HAP-1 (cell line): ENCODE data around the gene GCK.
"Not testable (repeated sequence)": the region's sequence is repeated elsewhere in the genome, so short reads cannot be mapped to it uniquely, and the experiment has no call there.

Experiments used
- DNase-seq, 2 experiments: peaks; one replicate each; pipeline ENCODE4 v3.0.0-alpha.2; 2016 to 2020; ENCODE audit warnings: low spot score in 2 of 2
- H3K27me3 ChIP-seq: fragments of 250-450 bp; sonication (Bioruptor Pico); 2 replicates; pipeline ENCODE4 v1.5.1; 2020; ENCODE audit warnings: low read depth, mild to moderate bottlenecking, moderate library complexity
- H3K36me3 ChIP-seq: fragments of 250-450 bp; sonication (Bioruptor Pico); replicated peaks from 2 replicates; pipeline ENCODE4 v1.5.1; 2020; ENCODE audit warnings: mild to moderate bottlenecking
- H3K4me1 ChIP-seq: fragments of 250-450 bp; sonication (Bioruptor Pico); 2 replicates; pipeline ENCODE4 v1.5.1; 2020; ENCODE audit warnings: mild to moderate bottlenecking
- H3K4me3 ChIP-seq: fragments of 250-450 bp; sonication (Bioruptor Pico); 2 replicates; pipeline ENCODE4 v1.5.1; 2020; ENCODE audit warnings: mild to moderate bottlenecking, moderate library complexity
- H3K9me3 ChIP-seq: fragments of 250-450 bp; sonication (Bioruptor Pico); 2 replicates; pipeline ENCODE4 v1.5.1; 2020; ENCODE audit warnings: mild to moderate bottlenecking, moderate library complexity
- in situ Hi-C: fragments of 300-500 bp; cut with MboI; formaldehyde crosslinking; loops from 3 replicates; pipeline ENCODE4 v1.14.3; 2020; ENCODE audit warnings: low sequenced_read_pairs, inconsistent platforms, mixed read lengths

Gene GCK

DNA sequence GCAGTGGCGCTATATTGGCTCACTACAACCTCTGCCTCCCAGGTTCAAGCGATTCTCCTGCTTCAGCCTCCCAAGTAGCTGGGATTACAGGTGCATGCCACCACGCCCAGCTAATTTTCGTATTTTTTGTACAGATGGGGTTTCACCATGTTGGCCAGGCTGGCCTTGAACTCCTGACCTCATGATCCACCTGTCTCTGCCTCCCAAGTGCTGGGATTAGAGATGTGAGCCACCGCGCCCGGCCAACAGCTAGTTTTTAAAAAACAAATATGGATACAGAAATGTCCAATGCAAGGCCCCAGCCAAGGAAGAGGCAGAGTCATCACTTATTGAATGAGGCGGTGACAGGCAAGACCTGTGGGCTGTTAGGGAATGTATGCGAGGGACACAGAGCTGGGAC, 17.3 kb downstream of the GCK start:
- peaks cover 17% of the 10 kb centered on the region for H3K27me3 ChIP-seq
- in situ Hi-C loops, H3K9me3 ChIP-seq, DNase-seq, H3K4me3 ChIP-seq, H3K4me1 ChIP-seq, H3K36me3 ChIP-seq: not testable (repeated sequence)

DNA sequence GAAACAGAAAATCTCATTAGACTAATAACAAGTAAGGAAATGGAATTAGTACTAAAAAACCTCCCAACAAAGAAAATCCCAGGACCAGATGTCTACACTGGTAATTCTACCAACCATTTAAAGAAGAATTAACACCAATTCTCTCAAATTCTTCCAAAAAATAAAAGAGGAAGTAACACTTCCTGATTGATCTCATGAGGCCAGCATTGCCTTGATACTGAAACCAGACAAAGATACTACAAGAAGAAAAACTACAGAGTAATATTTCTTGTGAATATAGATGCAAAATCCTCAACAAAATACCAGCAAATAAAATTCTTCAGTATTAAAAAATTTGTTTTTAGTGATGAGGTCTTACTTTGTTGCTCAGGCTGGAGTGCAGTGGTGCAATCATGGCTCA, 21.3 kb downstream of the GCK start:
- Histone ChIP-seq H3K9me3 (no peaks in the 10 kb centered on the region), H3K36me3 (no peaks in the 10 kb centered on the region), H3K27me3 (peaks cover 19% of the 10 kb centered on the region; the same call in 1 of the 2 replicates), H3K4me1 (no peaks in the 10 kb centered on the region), H3K4me3 (no peak overlapping the region)
- DNase-seq: no peak
- in situ Hi-C loops: no loop called here

DNA sequence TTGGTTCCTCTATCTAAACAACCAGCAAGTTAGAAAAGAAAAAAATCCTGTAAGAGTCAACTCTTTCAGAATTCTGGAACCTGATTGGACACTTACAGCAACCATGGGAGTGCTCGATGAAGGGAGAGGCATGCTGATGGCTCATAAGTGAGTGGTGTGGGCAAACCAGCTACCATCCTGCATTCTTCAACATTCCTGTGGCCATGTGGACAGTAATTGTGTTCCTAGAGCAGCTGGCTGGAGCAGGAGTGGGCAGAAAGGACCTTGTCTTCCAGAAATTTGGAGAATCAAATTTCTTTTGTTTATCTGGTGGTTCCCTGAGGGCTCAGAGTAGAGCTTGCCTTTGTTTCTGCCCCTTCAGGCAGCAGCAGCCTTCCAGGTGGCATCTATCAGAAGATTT, 25.6 kb downstream of the GCK start:
- no peaks in the 10 kb centered on the region for H3K4me1 ChIP-seq
- no peaks in the 10 kb centered on the region for H3K36me3 ChIP-seq
- in situ Hi-C loops: no loop called here
- no peaks in the 10 kb centered on the region for H3K9me3 ChIP-seq
- H3K4me3 ChIP-seq: no peak overlapping the region
- 0 out of 2 replicates have a peak, but pooled peaks cover 14% of the 10 kb centered on the region for H3K27me3 ChIP-seq
- DNase-seq: no peak

DNA sequence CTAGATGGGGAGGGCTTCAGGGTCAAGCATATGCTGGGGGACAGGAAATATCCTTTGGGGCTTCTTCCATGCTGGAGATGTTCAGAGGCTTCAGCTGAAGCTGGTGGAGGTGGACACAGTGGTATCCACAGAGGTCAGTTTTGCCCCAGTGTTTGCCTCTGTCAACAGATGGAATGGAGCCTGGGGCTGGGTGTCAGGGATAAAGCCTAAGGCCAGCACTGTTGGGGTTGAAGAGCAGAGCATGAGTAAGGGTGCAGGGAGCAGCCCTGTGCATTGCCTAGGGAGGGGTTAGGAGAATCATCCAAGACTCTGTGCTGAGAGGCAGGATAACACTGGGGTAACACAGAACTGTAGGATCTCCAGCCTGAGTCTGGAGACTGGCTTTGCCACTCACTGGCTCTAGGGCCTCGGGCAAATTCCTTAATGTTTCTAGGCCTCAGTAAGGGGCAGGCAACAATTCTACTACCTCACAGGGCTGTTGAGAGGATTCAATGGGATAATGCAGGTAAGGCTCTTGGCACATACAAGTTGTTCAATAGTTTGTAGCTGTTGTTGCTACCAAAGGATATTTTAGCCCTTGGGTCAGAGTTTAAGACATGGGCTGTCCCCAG, 26.3 kb downstream of the GCK start:
- Histone ChIP-seq H3K9me3 (no peaks in the 10 kb centered on the region), H3K27me3 (0 out of 2 replicates have a peak, but pooled peaks cover 11% of the 10 kb centered on the region), H3K36me3 (no peaks in the 10 kb centered on the region), H3K4me3 (no peak overlapping the region), H3K4me1 (no peaks in the 10 kb centered on the region)
- DNase-seq: no peak
- in situ Hi-C loops: no loop called here

DNA sequence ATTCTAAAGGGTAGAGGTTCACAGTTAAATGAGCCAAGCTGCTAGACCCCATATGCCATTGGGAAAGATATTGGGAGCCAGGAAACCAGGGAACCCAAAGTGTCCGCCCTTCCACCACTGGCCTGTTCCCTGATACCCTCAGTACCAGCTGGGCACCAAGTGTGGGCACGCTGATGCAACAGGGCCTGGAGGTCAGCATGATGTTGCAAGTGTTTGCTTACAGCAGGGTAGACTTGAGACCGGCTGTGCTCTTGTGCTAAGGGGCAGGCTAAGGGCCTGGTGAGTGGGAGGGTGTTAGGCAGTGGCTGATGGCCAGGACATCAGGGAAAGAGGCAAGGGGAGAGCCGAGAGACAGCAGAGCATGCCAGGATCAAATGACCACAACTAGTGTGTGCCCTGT, 27.1 kb downstream of the GCK start:
- no peaks in the 10 kb centered on the region for H3K9me3 ChIP-seq
- H3K36me3 ChIP-seq: no peaks in the 10 kb centered on the region
- no peak for DNase-seq
- no peak overlapping the region for H3K4me3 ChIP-seq
- in situ Hi-C loops: no loop called here
- no peaks in the 10 kb centered on the region for H3K4me1 ChIP-seq
- 0 out of 2 replicates have a peak, but pooled peaks cover 7% of the 10 kb centered on the region for H3K27me3 ChIP-seq

DNA sequence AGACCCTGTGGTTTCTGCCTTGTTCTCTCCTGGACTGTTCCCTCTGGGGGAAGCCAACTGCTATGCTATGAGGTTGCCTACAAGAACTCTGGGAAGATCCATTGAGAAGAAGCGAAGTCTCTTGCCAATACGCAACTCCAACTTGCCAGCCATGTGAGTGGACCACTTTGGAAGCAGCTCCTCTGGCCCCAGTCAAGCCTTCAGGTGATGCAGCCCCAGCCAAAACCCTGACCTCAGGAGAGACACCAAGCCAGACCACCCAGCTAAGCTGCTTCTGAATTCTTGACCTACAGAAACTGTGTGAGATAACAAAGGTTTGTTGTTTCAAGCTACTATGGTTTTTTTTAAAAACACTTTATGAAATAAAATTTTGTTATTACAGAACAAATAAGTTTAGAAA, 27.9 kb downstream of the GCK start:
- no peaks in the 10 kb centered on the region for H3K4me1 ChIP-seq
- H3K9me3 ChIP-seq: no peaks in the 10 kb centered on the region
- 0 out of 2 replicates have a peak, but pooled peaks cover 4% of the 10 kb centered on the region for H3K27me3 ChIP-seq
- no peak for DNase-seq
- H3K4me3 ChIP-seq: no peak overlapping the region
- in situ Hi-C loops: no loop called here
- no peaks in the 10 kb centered on the region for H3K36me3 ChIP-seq

DNA sequence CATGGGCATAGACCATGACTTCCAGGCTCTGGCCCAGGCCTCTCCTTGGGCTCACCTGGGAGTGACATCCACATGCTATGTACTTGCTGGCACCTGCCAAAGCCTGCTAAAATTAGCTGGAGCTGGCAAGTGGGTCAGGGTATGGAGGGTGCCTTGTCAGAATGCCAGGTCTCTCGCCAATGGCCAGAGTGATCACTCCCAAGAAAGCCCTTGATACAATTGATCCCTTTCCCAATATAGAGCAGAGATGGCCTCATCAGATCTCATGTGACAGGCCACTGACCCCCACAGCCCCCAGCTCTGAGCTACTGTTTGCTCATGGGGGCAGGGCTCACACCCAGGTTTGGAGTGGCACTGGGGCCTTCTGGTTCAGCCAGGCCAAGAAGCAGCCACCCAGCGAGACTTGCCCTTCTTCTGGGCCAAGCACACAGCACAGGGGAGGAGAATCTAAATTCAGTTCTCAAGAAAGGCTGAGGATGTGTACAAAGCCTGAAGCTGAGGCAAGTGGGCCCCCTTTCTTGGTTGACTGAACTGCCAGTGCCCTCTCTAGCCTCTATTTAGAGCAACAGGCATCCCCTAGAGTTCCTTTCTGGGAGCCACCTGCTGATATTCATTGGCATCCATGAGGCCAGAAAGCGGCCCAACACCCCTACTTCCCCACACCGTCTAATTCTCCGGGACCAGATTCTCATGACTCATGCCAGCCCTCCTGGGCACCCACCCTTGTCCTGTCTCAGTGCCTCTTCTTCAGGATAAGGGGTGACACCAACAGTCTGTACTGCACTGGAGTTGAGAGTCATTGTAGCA, 29.2 kb downstream of the GCK start:
- Histone ChIP-seq H3K9me3 (no peaks in the 10 kb centered on the region), H3K36me3 (no peaks in the 10 kb centered on the region), H3K27me3 (0 out of 2 replicates have a peak, but pooled peaks cover 4% of the 10 kb centered on the region), H3K4me1 (no peaks in the 10 kb centered on the region), H3K4me3 (no peak overlapping the region)
- in situ Hi-C loops: no loop called here
- no peak for DNase-seq

DNA sequence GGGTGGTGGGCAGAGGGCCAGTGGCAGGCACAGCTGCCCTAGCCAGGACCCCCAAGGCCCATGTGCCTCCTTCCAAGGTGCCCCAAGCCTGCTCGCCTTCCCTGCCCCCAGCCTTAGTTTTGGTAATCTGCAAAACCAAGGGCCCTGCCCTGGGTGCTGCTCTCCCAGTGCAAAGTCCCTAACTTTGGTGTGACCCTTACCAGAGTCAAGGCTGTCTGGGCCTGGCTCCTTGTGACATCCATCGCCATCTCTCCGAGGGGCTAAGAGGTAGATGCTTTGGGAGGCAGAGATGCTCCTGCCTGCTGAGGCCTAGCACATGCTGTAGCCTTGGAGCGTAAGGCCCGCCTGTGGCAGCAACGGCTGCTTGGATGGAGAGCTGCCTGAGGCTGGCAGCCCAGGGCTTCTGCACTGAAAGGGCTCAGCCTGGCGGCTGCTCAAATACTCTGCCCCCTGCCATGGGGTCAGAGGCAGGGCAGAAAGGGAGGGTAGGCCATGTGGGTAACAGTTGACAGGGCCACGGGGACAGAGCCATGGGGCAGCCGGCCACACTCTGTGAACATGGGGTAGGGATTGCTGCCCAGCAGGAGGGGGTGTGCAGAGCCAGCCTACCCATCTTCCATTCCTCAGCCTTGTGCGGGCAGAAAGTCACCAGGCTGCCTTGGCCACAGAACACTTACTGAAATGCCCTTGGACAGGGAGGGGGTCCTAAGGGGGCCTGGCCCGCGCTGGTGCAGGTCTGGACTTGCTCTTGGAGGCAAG, 30.2 kb downstream of the GCK start:
- Histone ChIP-seq H3K4me1 (no peaks in the 10 kb centered on the region), H3K36me3 (no peaks in the 10 kb centered on the region), H3K9me3 (no peaks in the 10 kb centered on the region), H3K4me3 (no peak overlapping the region), H3K27me3 (0 out of 2 replicates have a peak, but pooled peaks cover 4% of the 10 kb centered on the region)
- in situ Hi-C loops: no loop called here
- DNase-seq: no peak

DNA sequence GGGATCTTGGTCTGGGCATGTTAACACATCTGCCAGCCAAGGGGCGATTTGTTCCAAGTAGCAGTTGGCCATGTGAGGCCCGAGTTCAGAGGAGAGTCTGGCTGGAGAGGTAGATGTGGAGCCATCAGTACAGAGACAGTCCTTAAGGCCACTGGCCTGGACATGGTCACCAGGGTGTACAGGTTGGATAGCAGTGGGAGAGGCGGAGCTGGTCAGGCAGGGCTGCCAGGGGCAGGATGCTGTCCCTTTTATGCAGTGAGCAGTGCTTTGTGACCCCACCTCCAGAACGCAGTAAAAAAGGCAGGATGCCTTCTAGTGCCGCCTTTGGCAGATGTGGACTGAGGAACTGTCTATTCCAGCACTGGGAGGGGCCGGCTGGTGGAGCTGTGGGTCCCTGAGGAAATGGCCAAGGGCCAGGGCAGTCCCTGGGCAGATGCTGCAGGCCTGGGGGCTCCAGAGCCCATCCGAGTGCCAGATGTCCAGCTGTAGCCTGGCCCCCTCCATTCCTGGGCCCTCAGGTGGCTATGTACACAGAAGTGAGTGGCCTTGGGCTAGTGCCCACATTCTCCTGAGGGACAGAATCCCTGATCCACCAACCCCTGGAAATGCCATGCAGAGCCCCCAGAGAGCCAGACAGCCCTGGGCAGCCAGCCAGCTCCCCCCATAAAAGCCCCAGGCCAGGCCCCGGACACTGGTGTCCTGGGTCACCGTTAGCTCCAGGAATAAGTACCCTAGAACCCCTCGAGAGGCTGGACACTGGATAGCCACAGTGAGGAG, 31.0 kb downstream of the GCK start:
- H3K36me3 ChIP-seq: no peaks in the 10 kb centered on the region
- in situ Hi-C loops: no loop called here
- H3K9me3 ChIP-seq: no peaks in the 10 kb centered on the region
- H3K27me3 ChIP-seq: 0 out of 2 replicates have a peak, but pooled peaks cover 4% of the 10 kb centered on the region
- H3K4me1 ChIP-seq: no peaks in the 10 kb centered on the region
- no peak overlapping the region for H3K4me3 ChIP-seq
- no peak for DNase-seq

DNA sequence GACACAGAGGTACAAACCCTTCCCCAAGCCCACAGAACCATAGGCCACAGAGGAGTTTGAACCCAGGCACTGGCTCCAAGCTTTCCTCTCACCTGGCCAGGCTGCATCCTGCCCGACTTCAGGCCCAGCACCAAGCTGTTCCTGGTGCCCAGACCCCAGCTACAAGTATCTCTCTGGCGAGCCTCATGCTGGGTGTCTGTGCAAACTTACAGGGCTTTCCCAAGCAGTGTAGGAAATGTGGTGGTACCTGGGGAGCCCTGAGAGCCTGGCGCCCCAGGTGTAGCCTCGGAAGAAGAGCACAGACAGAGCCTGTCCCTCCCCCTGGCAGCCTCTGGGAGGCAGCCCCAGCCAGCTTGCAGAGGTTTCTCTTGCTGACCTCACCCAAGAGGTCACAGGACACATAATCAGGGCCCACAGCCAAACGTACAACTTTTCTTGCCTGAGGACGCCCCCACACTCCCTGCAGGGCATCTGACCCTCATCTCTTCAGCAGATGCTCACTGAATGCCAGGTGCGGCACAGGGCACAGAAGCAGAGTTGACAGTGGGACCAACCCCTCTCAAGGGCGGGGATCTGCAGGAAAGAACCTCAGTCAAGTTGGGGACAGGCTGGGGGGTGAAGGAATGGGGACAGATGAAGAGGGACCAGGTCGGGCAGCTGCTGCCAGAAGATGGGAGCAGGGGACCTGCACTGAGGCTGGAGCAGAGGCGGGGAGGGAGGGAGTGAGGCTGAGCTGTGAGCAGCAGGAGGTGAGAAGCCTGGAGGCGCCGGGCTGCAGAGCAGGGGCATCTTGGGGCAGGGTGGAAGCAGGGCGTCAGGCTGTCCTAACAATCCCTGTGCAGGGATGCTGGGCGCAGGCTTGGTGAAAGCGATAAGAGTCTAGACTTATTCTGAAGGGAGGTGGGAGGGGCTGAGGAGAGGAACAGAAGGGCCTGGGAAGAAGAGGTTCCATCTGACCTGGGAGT, 31.8 kb downstream of the GCK start:
- in situ Hi-C loops: no loop called here
- Histone ChIP-seq H3K4me3 (no peak overlapping the region), H3K27me3 (0 out of 2 replicates have a peak, but pooled peaks cover 4% of the 10 kb centered on the region), H3K9me3 (no peaks in the 10 kb centered on the region), H3K4me1 (no peaks in the 10 kb centered on the region), H3K36me3 (no peaks in the 10 kb centered on the region)
- no peak for DNase-seq

DNA sequence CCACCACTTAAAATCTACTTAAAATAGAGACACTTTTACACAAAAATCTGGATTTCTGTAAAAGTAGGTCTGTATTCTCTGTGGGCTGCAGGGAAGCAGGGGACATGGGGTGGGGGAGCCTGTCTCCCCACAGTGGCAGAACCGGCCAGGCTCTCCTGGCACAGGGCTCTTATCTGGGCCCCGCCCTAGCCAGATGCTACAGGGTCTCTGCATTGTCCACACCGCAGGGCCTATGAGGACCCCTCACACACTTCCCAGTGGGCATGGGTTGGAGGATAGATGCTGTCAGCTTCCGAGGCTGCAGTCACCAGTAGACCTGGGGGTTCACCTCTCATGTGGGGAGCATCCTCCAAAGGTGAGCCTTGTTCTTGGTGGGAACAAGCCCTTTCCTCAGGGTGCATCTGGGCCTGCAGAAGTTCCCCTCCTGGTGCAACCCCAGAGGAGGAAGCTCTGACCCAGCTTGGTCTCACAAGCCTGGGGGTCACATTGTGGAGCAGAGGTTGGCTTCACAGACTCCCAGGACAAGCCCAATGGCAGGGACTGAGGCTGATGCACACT, 32.7 kb downstream of the GCK start:
- no peak for DNase-seq
- H3K9me3 ChIP-seq: no peaks in the 10 kb centered on the region
- in situ Hi-C loops: no loop called here
- H3K4me1 ChIP-seq: no peaks in the 10 kb centered on the region
- H3K4me3 ChIP-seq: no peak overlapping the region
- 0 out of 2 replicates have a peak, but pooled peaks cover 4% of the 10 kb centered on the region for H3K27me3 ChIP-seq
- H3K36me3 ChIP-seq: no peaks in the 10 kb centered on the region
